CD4-positive, alpha-beta T cell (primary cell): ENCODE data around the gene ZNF101. TPM values are rescaled to one million over a fixed set of nuclear protein-coding genes. Genes with fewer than 3 reads are reported as not detected.

Source experiments
- ATAC-seq: fragments of 200-7000 bp; cut with Tn5 transposase; one replicate; pipeline ENCODE4 v1.10.0; 2022; ENCODE audit warnings: mild to moderate bottlenecking; ENCODE audit not compliant: poor library complexity
- CTCF ChIA-PET: fragments of 350-600 bp; sonication (Branson Sonifier 250); formaldehyde crosslinking; loops from one replicate; lab custom pipeline; 2021; ENCODE audit warnings: antibody characterized with exemption, inconsistent platforms; lab: Charles Lee
- POLR2A ChIA-PET: fragments of 350-600 bp; sonication (Branson Sonifier 250); formaldehyde crosslinking; loops from one replicate; lab custom pipeline; 2021; ENCODE audit warnings: antibody characterized with exemption, inconsistent platforms; lab: Charles Lee
- DNase-seq, 14 experiments: peaks; one replicate each; pipeline ENCODE4 v3.0.0-alpha.2; 2013 to 2020; ENCODE audit warnings: mixed read lengths in 2 of 14
- H3K27ac ChIP-seq, 2 donors: one replicate each; pipeline versions ENCODE4 v1.5.1 to v1.7.0; 2013; ENCODE audit warnings: low read length in 2 of 2, low read depth in 1 of 2, mild to moderate bottlenecking in 1 of 2
- H3K27me3 ChIP-seq, 2 experiments: 1 replicate in 1 of 2; 2 replicates in 1 of 2; pipeline versions ENCODE4 v1.6.1 to v1.7.0; 2013; ENCODE audit warnings: low read length in 2 of 2, control low read depth in 1 of 2, mild to moderate bottlenecking in 1 of 2, moderate library complexity in 1 of 2; ENCODE audit not compliant: insufficient read depth in 2 of 2, control insufficient read depth in 1 of 2
- H3K36me3 ChIP-seq: one replicate; pipeline ENCODE4 v1.6.1; 2013; ENCODE audit warnings: low read length, control low read depth; ENCODE audit not compliant: insufficient read depth
- H3K4me1 ChIP-seq: one replicate; pipeline ENCODE4 v1.6.1; 2013; ENCODE audit warnings: low read length, control low read depth; ENCODE audit not compliant: insufficient read depth
- H3K4me3 ChIP-seq: one replicate; pipeline ENCODE4 v1.5.1; 2013; ENCODE audit warnings: mild to moderate bottlenecking, low read length, moderate library complexity
- H3K9me3 ChIP-seq, 2 experiments: 1 replicate in 1 of 2; 2 replicates in 1 of 2; pipeline versions ENCODE4 v1.6.1 to v1.7.0; 2013; ENCODE audit warnings: low read length in 2 of 2, mild to moderate bottlenecking in 2 of 2, control low read depth in 1 of 2, moderate library complexity in 1 of 2; ENCODE audit not compliant: control insufficient read depth in 1 of 2, insufficient read depth in 1 of 2
- H3K27ac Mint-ChIP-seq: one replicate; pipeline ENCODE4 v1.8.0; 2020; ENCODE audit warnings: mixed read lengths
- H3K27me3 Mint-ChIP-seq: one replicate; pipeline ENCODE4 v1.8.0; 2021; ENCODE audit warnings: mixed read lengths
- H3K36me3 Mint-ChIP-seq: one replicate; pipeline ENCODE4 v1.8.0; 2021; ENCODE audit warnings: low read depth, mixed read lengths
- H3K4me1 Mint-ChIP-seq: one replicate; pipeline ENCODE4 v1.8.0; 2021; ENCODE audit warnings: low read depth, mixed read lengths
- H3K4me3 Mint-ChIP-seq: one replicate; pipeline ENCODE4 v1.8.0; 2020; ENCODE audit warnings: mild to moderate bottlenecking, mixed read lengths
- H3K9me3 Mint-ChIP-seq: one replicate; pipeline ENCODE4 v1.8.0; 2020; ENCODE audit warnings: mixed read lengths
- intact Hi-C, 2 experiments: fragments of 100-400 bp; cut with DNase I in 1 of 2; cut with micrococcal nuclease in 1 of 2; formaldehyde crosslinking; loops; one replicate each; pipeline versions ENCODE4 v1.15.1 to v1.9.0; 2023 to 2025; cut with DNase I, micrococcal nuclease
- total RNA-seq, 174 experiments: library from RNA in 2 of 174; stranded (reverse) in 2 of 174; gene quantifications; one replicate each; pipeline ENCODE4 v1.2.3 and lab custom pipeline; 2021 to 2026
- TF ChIP-seq, protein P1 (sequence below): fragments of 200-600 bp; IDR thresholded peaks from one replicate; pipeline ENCODE4 v1.8.0; 2022; ENCODE audit warnings: antibody characterized with exemption, mild to moderate bottlenecking

The ZNF101 gene
- total RNA-seq, 2 experiments from 2014 or later: 58.8 to 60.6 TPM

DNA sequence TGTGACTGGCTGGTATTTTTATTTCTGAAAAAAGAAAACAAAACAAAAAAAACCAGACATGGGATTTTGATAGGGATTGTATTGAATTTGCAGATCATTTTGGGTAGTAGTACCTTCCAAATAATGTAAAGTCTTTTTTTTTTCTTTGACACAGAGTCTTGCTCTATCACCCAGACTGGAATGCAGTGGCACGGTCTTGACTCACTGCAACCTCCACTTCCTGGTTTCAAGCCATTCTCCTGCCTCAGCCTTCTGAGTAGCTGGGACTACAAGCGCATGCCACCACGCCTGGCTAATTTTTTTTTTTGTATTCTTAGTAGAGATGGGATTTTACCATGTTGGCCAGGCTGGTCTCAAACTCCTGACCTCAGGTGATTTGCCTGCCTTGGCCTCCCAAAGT, 4.2 kb downstream of the ZNF101 start:
- ChIA-PET POLR2A (interaction anchor here (0.6 to 2.0 kb wide), 6 partner anchors 9 to 193 kb away, joined by 3 to 6 read pairs (median 6); partner anchors contain the start of genes ATP13A1, ZNF14 and ZNF253), CTCF (no interaction called here)
- ATAC-seq: no peak
- peaks cover 38% of the 10 kb centered on the region for H3K4me1 Mint-ChIP-seq
- no peak for DNase-seq
- peak overlapping the region; percentile 45 for H3K4me3 Mint-ChIP-seq
- H3K36me3 Mint-ChIP-seq: peaks cover 95% of the 10 kb centered on the region
- no peaks in the 10 kb centered on the region for H3K27me3 Mint-ChIP-seq
- Histone ChIP-seq H3K27me3 (no peaks in the 10 kb centered on the region), H3K27ac (no peak overlapping the region), H3K36me3 (peaks cover 64% of the 10 kb centered on the region), H3K4me3 (no peak overlapping the region), H3K4me1 (peaks cover 54% of the 10 kb centered on the region), H3K9me3 (peaks cover 55 to 64% of the 10 kb centered on the region in 2 experiments)
- TF ChIP-seq, protein P1, sequence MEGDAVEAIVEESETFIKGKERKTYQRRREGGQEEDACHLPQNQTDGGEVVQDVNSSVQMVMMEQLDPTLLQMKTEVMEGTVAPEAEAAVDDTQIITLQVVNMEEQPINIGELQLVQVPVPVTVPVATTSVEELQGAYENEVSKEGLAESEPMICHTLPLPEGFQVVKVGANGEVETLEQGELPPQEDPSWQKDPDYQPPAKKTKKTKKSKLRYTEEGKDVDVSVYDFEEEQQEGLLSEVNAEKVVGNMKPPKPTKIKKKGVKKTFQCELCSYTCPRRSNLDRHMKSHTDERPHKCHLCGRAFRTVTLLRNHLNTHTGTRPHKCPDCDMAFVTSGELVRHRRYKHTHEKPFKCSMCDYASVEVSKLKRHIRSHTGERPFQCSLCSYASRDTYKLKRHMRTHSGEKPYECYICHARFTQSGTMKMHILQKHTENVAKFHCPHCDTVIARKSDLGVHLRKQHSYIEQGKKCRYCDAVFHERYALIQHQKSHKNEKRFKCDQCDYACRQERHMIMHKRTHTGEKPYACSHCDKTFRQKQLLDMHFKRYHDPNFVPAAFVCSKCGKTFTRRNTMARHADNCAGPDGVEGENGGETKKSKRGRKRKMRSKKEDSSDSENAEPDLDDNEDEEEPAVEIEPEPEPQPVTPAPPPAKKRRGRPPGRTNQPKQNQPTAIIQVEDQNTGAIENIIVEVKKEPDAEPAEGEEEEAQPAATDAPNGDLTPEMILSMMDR: no peak
- no peak overlapping the region for H3K27ac Mint-ChIP-seq
- peaks cover 9% of the 10 kb centered on the region for H3K9me3 Mint-ChIP-seq
- intact Hi-C loops: loop anchor here in 1 of 2 experiments (5.0 to 10.0 kb wide), 2 partner anchors 144 to 222 kb away; no protein-coding TSS in a partner anchor

DNA sequence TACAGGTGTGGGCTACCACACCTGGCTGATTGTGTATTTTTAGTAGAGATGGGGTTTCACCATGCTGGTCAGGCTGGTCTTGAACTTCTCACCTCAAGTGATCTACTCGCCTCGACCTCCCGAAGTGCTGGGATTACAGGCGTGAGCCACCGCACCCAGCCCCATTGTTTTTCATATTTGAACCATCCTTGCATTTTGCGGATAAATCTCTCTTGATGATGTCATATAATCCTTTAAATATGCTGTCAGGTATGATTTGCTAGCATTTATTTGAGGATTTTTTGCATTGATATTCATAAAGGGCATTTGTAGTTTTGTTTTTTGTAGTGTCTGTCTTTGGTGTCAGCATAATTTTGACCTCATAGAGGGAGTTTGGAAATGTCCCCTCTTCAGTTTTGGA, 5.7 kb downstream of the ZNF101 start:
- Mint-ChIP-seq H3K9me3 (peaks cover 9% of the 10 kb centered on the region), H3K36me3 (peaks cover 97% of the 10 kb centered on the region), H3K4me3 (peak overlapping the region; percentile 48), H3K4me1 (peaks cover 29% of the 10 kb centered on the region), H3K27ac (no peak overlapping the region), H3K27me3 (no peaks in the 10 kb centered on the region)
- Histone ChIP-seq H3K4me3 (no peak overlapping the region), H3K36me3 (peaks cover 79% of the 10 kb centered on the region), H3K27ac (no peak overlapping the region), H3K9me3 (peaks cover 70 to 71% of the 10 kb centered on the region in 2 experiments), H3K27me3 (no peaks in the 10 kb centered on the region), H3K4me1 (peaks cover 47% of the 10 kb centered on the region)
- DNase-seq (no peak), ATAC-seq (no peak)
- CTCF ChIA-PET: no interaction called here
- TF ChIP-seq, protein P1: no peak
- intact Hi-C loops: loop anchor here in 1 of 2 experiments (5.0 to 10.0 kb wide), 2 partner anchors 143 to 220 kb away; no protein-coding TSS in a partner anchor
- POLR2A ChIA-PET: interaction anchor here (1.1 kb wide), 1 partner anchor 15 kb away, joined by 3 read pairs; no protein-coding TSS in a partner anchor

- no peak overlapping the region for H3K4me3 Mint-ChIP-seq
- ATAC-seq (no peak), DNase-seq (no peak)
- H3K9me3 Mint-ChIP-seq: peaks cover 14% of the 10 kb centered on the region
- Histone ChIP-seq H3K27ac (no peak overlapping the region), H3K4me3 (no peak overlapping the region), H3K27me3 (no peaks in the 10 kb centered on the region), H3K36me3 (peaks cover 79% of the 10 kb centered on the region), H3K4me1 (peaks cover 19% of the 10 kb centered on the region), H3K9me3 (peaks cover 74 to 92% of the 10 kb centered on the region in 2 experiments)
- ChIA-PET CTCF (no interaction called here), POLR2A (interaction anchor here (1.0 to 2.3 kb wide), 3 partner anchors 8 to 10 kb away, joined by 3 to 9 read pairs (median 6); partner anchors contain the start of gene ZNF101)
- no peaks in the 10 kb centered on the region for H3K27me3 Mint-ChIP-seq
- H3K36me3 Mint-ChIP-seq: peaks cover 92% of the 10 kb centered on the region
- peaks cover 8% of the 10 kb centered on the region for H3K4me1 Mint-ChIP-seq
- TF ChIP-seq, protein P1: no peak
- intact Hi-C loops: loop anchor here in 1 of 2 experiments (2.0 to 10.0 kb wide), 3 partner anchors 35 to 217 kb away; no protein-coding TSS in a partner anchor
- peak overlapping the region; percentile 55 for H3K27ac Mint-ChIP-seq
These were observed 8.9 kb downstream of the ZNF101 start for GRCh38 chr19:19677579-19677978.
